Measurements from ENCODE around the gene RNU7-1. TPM values are rescaled to one million over a fixed set of nuclear protein-coding genes. Genes with fewer than 3 reads are reported as not detected.

The RNU7-1 gene
- total RNA-seq, 1 donor from 2014 or later: not detected

DNA sequence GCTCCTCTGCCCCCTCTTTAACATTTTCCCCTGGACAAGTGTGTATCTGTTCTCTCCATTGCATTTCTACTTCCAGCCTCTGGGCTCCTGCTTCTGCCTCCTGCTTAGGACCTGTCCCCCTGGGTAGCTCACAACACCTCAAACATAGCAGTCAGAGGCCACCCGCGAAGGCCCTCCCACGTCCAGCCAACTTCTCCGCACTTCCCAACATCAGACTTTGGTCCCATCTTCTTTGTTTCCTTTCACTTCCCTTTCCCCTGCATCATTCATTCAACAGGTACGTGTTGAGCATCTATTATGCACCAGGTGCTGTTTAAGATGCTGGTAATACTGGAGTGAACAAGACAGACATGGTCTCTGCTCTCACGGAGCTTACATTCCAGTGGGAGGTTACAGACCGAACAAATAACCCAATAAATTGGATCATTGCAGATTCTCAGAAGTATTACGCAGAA lies 3.3 kb downstream of the RNU7-1 start:
- H3K4me1 Mint-ChIP-seq (ENCODE audit: low read depth): peaks cover 64% of the 10 kb centered on the region
- H3K27ac Mint-ChIP-seq: peak overlapping the region; percentile 99
- H3K36me3 Mint-ChIP-seq (ENCODE audit: low read depth): peaks cover 32% of the 10 kb centered on the region
- no peaks in the 10 kb centered on the region for H3K9me3 Mint-ChIP-seq
- no peaks in the 10 kb centered on the region for H3K27me3 Mint-ChIP-seq (ENCODE audit: low read depth)
- intact Hi-C loops (cut with micrococcal nuclease): loop anchor here (10.0 kb wide), 1 partner anchor 1048 kb away; no protein-coding TSS in a partner anchor
- peak overlapping the region; percentile 84 for H3K4me3 Mint-ChIP-seq (ENCODE audit: low read depth)
- no peak for DNase-seq (ENCODE audit: low spot score)

- Mint-ChIP-seq H3K4me1 (ENCODE audit: low read depth) (peaks cover 62% of the 10 kb centered on the region), H3K27ac (peak overlapping the region; percentile 69), H3K9me3 (no peaks in the 10 kb centered on the region), H3K36me3 (ENCODE audit: low read depth) (peaks cover 33% of the 10 kb centered on the region), H3K4me3 (ENCODE audit: low read depth) (peak overlapping the region; percentile 47), H3K27me3 (ENCODE audit: low read depth) (no peaks in the 10 kb centered on the region)
- no peak for DNase-seq (ENCODE audit: low spot score)
- intact Hi-C loops (cut with micrococcal nuclease): loop anchor here (10.0 kb wide), 1 partner anchor 1047 kb away; no protein-coding TSS in a partner anchor
These were observed 4.0 kb downstream of the RNU7-1 start for GRCh38 chr12:6947615-6948014.

GRCh38 chr12:6948873-6949594 lies 5.4 kb downstream of the RNU7-1 start:
- Mint-ChIP-seq H3K36me3 (ENCODE audit: low read depth) (peaks cover 46% of the 10 kb centered on the region), H3K9me3 (no peaks in the 10 kb centered on the region)
- intact Hi-C loops (cut with micrococcal nuclease): loop anchor here (10.0 kb wide), 1 partner anchor 1046 kb away; no protein-coding TSS in a partner anchor

GRCh38 chr12:6950401-6950801 lies 6.8 kb downstream of the RNU7-1 start:
- peak overlapping the region; percentile 94 for H3K4me3 Mint-ChIP-seq (ENCODE audit: low read depth)
- peaks cover 56% of the 10 kb centered on the region for H3K36me3 Mint-ChIP-seq (ENCODE audit: low read depth)
- intact Hi-C loops (cut with micrococcal nuclease): loop anchor here (5.0 kb wide), 1 partner anchor 418 kb away; the partner anchor contains the start of gene GAPDH
- H3K27ac Mint-ChIP-seq: peak overlapping the region; percentile 97
- peaks cover 68% of the 10 kb centered on the region for H3K4me1 Mint-ChIP-seq (ENCODE audit: low read depth)
- no peaks in the 10 kb centered on the region for H3K27me3 Mint-ChIP-seq (ENCODE audit: low read depth)
- no peaks in the 10 kb centered on the region for H3K9me3 Mint-ChIP-seq
- DNase-seq (ENCODE audit: low spot score): no peak

More at GRCh38 chr12:6948873-6949594, 5.4 kb downstream of the RNU7-1 start:
- H3K27me3 Mint-ChIP-seq (ENCODE audit: low read depth): no peaks in the 10 kb centered on the region
- H3K27ac Mint-ChIP-seq: peak overlapping the region; percentile 80
- no peak for DNase-seq (ENCODE audit: low spot score)
- H3K4me1 Mint-ChIP-seq (ENCODE audit: low read depth): peaks cover 65% of the 10 kb centered on the region
- peak overlapping the region; percentile 40 for H3K4me3 Mint-ChIP-seq (ENCODE audit: low read depth)

- H3K27ac Mint-ChIP-seq: peak within 1 kb of the TSS; percentile 97
- peak within 1 kb of the TSS; percentile 94 for H3K4me3 Mint-ChIP-seq (ENCODE audit: low read depth)
- peaks cover 68% of the 10 kb centered on the region for H3K4me1 Mint-ChIP-seq (ENCODE audit: low read depth)
These were observed 7.4 kb downstream of the RNU7-1 start, which contains the start of gene PTPN6 for GRCh38 chr12:6950811-6951540. Gene PTPN6 (plus strand): TSS chr12:6951356. CDS start chr12:6951513, 157 bp downstream.

DNA sequence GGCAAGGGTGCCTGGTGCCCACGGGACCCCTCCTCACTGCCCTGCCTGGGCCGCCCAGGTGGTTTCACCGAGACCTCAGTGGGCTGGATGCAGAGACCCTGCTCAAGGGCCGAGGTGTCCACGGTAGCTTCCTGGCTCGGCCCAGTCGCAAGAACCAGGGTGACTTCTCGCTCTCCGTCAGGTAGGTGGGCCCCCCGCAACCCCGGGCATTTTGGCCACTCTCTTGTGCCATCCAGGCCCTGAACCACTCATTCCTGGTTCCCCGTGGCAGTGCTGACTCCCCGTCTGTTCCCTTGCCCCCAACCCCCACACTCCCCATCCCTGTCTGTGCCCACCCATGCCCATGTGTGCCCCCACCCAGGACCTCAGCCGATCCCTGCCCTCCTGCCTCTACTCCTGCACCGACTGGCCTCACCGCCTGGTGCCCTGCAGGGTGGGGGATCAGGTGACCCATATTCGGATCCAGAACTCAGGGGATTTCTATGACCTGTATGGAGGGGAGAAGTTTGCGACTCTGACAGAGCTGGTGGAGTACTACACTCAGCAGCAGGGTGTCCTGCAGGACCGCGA lies 8.0 kb downstream of the RNU7-1 start:
- Mint-ChIP-seq H3K9me3 (no peaks in the 10 kb centered on the region), H3K4me1 (ENCODE audit: low read depth) (peaks cover 71% of the 10 kb centered on the region), H3K4me3 (ENCODE audit: low read depth) (peak overlapping the region; percentile 94), H3K27ac (peak overlapping the region; percentile 97), H3K27me3 (ENCODE audit: low read depth) (no peaks in the 10 kb centered on the region), H3K36me3 (ENCODE audit: low read depth) (peaks cover 67% of the 10 kb centered on the region)
- intact Hi-C loops (cut with micrococcal nuclease): loop anchor here (2.0 to 5.0 kb wide), 2 partner anchors 79 to 419 kb away; partner anchors contain the start of genes GAPDH and SPSB2
- no peak for DNase-seq (ENCODE audit: low spot score)

More at GRCh38 chr12:6950811-6951540, 7.4 kb downstream of the RNU7-1 start, which contains the start of gene PTPN6:
- Mint-ChIP-seq H3K27me3 (ENCODE audit: low read depth) (no peaks in the 10 kb centered on the region), H3K9me3 (no peaks in the 10 kb centered on the region), H3K36me3 (ENCODE audit: low read depth) (peaks cover 61% of the 10 kb centered on the region)
- intact Hi-C loops (cut with micrococcal nuclease): loop anchor here (5.0 kb wide), 1 partner anchor 419 kb away; the partner anchor contains the start of gene GAPDH
- peak; percentile 53 for DNase-seq (ENCODE audit: low spot score)

- H3K27ac Mint-ChIP-seq: peak overlapping the region; percentile 97
- H3K27me3 Mint-ChIP-seq (ENCODE audit: low read depth): no peaks in the 10 kb centered on the region
- H3K9me3 Mint-ChIP-seq: no peaks in the 10 kb centered on the region
- peaks cover 69% of the 10 kb centered on the region for H3K36me3 Mint-ChIP-seq (ENCODE audit: low read depth)
- peak overlapping the region; percentile 94 for H3K4me3 Mint-ChIP-seq (ENCODE audit: low read depth)
- peaks cover 72% of the 10 kb centered on the region for H3K4me1 Mint-ChIP-seq (ENCODE audit: low read depth)
- intact Hi-C loops (cut with micrococcal nuclease): loop anchor here (2.0 to 5.0 kb wide), 2 partner anchors 79 to 420 kb away; partner anchors contain the start of genes GAPDH and SPSB2
- DNase-seq (ENCODE audit: low spot score): no peak
These were observed 8.7 kb downstream of the RNU7-1 start for GRCh38 chr12:6952121-6952862.

DNA sequence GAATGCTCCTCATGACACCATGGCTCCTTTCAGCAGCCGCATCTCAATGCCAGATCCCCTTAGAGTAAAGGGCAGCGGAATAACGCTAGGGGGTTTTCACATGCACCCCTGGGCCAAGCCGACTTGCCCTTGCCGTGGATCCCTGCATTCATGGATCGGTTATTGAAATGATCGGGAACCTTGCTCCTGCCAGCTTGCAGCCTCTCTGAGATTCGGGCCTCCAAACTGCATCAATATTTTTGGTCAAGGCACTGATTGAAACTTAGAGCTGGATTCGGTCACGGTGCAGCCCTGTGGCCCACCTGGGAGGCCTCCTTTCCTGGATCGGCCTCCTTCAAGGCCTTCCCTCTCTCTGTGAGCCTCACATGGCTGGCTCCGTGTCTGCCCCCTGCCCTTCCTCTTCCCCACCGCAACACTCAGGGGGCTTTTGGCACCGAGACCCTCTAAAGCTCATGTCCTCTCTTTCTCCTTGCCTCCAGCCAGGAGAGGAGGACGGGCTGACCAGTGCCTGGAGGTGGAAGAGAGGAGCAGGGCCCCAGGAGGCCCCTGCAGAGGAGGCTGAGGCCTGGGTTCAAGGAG lies 9.3 kb downstream of the RNU7-1 start:
- no peaks in the 10 kb centered on the region for H3K27me3 Mint-ChIP-seq (ENCODE audit: low read depth)
- peak overlapping the region; percentile 97 for H3K27ac Mint-ChIP-seq
- DNase-seq (ENCODE audit: low spot score): no peak
- peaks cover 71% of the 10 kb centered on the region for H3K4me1 Mint-ChIP-seq (ENCODE audit: low read depth)
- H3K36me3 Mint-ChIP-seq (ENCODE audit: low read depth): peaks cover 70% of the 10 kb centered on the region
- no peaks in the 10 kb centered on the region for H3K9me3 Mint-ChIP-seq
- intact Hi-C loops (cut with micrococcal nuclease): loop anchor here (1.0 to 5.0 kb wide), 4 partner anchors 8 to 421 kb away; partner anchors contain the start of genes C12orf57, GAPDH and SPSB2
- H3K4me3 Mint-ChIP-seq (ENCODE audit: low read depth): peak overlapping the region; percentile 94

DNA sequence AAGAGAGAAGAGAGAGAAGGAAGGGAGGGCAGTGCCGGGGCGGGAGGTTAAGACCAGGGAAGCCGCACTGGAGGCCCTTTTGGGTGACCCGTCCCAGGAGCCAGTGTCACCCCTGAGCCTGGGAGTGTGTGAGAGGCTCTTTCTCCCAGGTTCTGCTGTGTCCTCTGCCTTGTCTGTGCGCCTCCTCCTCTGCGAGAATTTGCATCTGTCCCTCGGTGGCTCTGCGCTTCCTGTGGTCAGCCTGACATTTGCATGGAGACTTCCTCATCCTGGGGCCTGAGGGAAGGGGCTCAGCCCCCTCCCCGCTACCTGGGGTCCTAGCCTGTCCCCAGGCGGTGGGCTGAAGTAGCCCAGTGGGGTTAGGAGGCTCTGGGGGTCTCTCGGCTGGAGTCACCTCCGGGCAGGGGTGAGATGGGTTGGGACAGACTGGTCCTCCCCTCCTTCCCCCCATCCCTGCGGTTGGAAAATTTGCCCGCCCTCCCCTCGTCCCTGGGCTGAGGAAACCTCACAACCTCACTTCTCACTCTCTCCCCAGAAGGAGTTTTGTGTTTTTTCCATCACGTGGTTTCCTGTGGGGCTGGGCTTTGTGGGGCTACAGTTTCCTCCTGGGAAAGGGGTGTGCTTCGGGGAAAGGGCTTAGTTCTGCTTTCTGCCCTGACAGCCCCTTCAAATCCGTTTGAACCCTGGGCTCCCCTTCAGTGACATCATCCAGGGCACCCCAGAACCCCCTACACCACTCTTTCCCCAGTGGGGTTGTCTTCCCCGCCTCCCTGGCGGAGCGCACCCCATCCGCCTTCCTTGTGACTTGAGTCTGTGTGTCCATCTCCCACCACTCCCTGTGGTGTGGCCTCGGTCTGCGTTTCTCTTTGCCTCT lies 10.1 kb downstream of the RNU7-1 start:
- H3K4me1 Mint-ChIP-seq (ENCODE audit: low read depth): peaks cover 74% of the 10 kb centered on the region
- intact Hi-C loops (cut with micrococcal nuclease): loop anchor here (1.0 to 5.0 kb wide), 4 partner anchors 8 to 421 kb away; partner anchors contain the start of genes C12orf57, GAPDH and SPSB2
- no peaks in the 10 kb centered on the region for H3K9me3 Mint-ChIP-seq

DNA sequence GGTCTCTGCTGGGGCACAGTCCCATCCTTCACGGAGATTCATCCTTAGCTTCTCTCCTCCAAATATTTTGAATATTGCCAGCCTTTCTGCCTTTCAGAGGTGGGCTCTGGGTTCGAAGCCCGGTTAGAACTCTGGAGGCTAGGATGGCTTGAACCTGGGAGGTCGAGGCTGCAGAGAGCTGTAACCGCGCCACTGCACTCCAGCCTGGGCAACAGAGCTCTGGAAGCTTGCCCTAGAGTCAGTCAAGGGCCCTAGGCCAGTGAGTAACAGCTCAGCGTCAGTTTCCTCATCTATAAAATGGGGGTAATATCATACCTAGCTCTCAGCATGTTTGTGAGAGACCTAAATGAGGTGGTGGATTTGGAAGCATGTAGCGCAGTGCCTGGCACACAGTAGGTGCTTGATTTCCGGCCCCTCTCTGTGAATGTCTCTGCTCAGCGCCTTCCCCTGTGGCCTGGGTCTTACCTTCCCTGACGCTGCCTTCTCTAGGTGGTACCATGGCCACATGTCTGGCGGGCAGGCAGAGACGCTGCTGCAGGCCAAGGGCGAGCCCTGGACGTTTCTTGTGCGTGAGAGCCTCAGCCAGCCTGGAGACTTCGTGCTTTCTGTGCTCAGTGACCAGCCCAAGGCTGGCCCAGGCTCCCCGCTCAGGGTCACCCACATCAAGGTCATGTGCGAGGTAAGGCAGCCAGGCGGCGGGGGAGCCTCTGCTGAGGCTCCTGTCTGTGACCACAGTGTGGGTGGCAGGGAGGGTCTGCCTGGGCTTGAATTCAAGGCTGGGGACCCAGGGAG lies 10.9 kb downstream of the RNU7-1 start:
- peaks cover 75% of the 10 kb centered on the region for H3K4me1 Mint-ChIP-seq (ENCODE audit: low read depth)
- H3K27ac Mint-ChIP-seq: peak overlapping the region; percentile 97
- intact Hi-C loops (cut with micrococcal nuclease): loop anchor here (5.0 kb wide), 1 partner anchor 422 kb away; the partner anchor contains the start of gene GAPDH
- H3K36me3 Mint-ChIP-seq (ENCODE audit: low read depth): peaks cover 79% of the 10 kb centered on the region
- no peak for DNase-seq (ENCODE audit: low spot score)
- no peaks in the 10 kb centered on the region for H3K9me3 Mint-ChIP-seq
- H3K27me3 Mint-ChIP-seq (ENCODE audit: low read depth): no peaks in the 10 kb centered on the region
- peak overlapping the region; percentile 94 for H3K4me3 Mint-ChIP-seq (ENCODE audit: low read depth)

More for the DNA sequence above, 10.1 kb downstream of the RNU7-1 start:
- H3K27me3 Mint-ChIP-seq (ENCODE audit: low read depth): no peaks in the 10 kb centered on the region
- peak overlapping the region; percentile 97 for H3K27ac Mint-ChIP-seq
- DNase-seq (ENCODE audit: low spot score): peak; percentile 79
- peaks cover 77% of the 10 kb centered on the region for H3K36me3 Mint-ChIP-seq (ENCODE audit: low read depth)
- peak overlapping the region; percentile 94 for H3K4me3 Mint-ChIP-seq (ENCODE audit: low read depth)

Data from activated T-helper 2 cell treated with anti-CD3 and anti-CD28 coated beads, Interferon-gamma antibody, Interleukin-2, Interleukin-4, amounts not matched to agents 10 μg/mL and 5 μg/mL and 100 μg/mL, durations not matched to agents 14 hours and 24 hours and 36 hours (primary cell).